GM12878 (cell line): ENCODE measurements around the gene VMO1.

Experiments used
- CREM ChIP-seq: IDR thresholded peaks from 2 replicates; pipeline ENCODE4 v1.6.1; 2014; ENCODE audit warnings: antibody characterized with exemption, low read depth
- IKZF2 ChIP-seq, 2 experiments: fragments of 450-650 bp; IDR thresholded peaks; 2 replicates each; pipeline ENCODE4 v1.6.1; 2017; ENCODE audit warnings: mild to moderate bottlenecking in 2 of 2, moderate library complexity in 2 of 2
- NFYB ChIP-seq: IDR thresholded peaks from 2 replicates; pipeline ENCODE4 v1.6.1; 2011; ENCODE audit warnings: low read depth, mild to moderate bottlenecking, low read length, improper control_type of control experiment, moderate library complexity; ENCODE audit not compliant: insufficient read depth
- TF ChIP-seq, protein P1 (sequence below): fragments of 450-650 bp; formaldehyde crosslinking; IDR thresholded peaks from 2 replicates; pipeline ENCODE4 v1.5.0; 2022; ENCODE audit warnings: mild to moderate bottlenecking, missing genetic modification characterization
- TF ChIP-seq, protein P2 (sequence below), 3 experiments: IDR thresholded peaks in 2 of 3; conservative IDR thresholded peaks in 1 of 3; 2 replicates each; pipeline ENCODE4 v1.5.1; 2011; ENCODE audit warnings: low read depth in 3 of 3, low read length in 3 of 3, mild to moderate bottlenecking in 3 of 3, control low read depth in 2 of 3, moderate library complexity in 2 of 3, inconsistent platforms in 1 of 3, mixed read lengths in 1 of 3; ENCODE audit not compliant: control insufficient read depth in 2 of 3, insufficient read depth in 1 of 3; ENCODE audit errors: extremely low read depth in 1 of 3
- TF ChIP-seq, protein P3 (sequence below): IDR thresholded peaks from 2 replicates; pipeline ENCODE4 v1.6.1; 2011; ENCODE audit warnings: mild to moderate bottlenecking, low read depth, low read length, moderate library complexity; ENCODE audit not compliant: insufficient replicate concordance

DNA sequence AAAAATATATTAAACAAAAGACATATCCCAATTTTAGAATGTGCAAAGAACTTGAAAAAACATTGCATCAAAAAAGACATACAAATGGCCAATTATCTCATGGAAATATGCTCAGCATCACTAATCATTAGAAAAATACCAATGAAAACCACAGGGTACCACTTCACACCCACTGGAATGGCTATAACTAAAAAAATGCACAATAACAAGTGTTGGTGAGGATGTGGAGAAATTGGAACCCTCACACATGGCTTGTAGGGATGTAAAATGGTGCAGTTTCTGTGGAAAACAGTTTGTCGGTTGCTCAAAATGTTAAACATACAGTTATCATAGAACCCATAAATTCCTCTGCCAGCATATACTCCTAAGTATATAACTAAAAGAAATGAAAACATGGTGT lies 9.0 kb upstream of the VMO1 start:
- TF ChIP-seq, protein P1, sequence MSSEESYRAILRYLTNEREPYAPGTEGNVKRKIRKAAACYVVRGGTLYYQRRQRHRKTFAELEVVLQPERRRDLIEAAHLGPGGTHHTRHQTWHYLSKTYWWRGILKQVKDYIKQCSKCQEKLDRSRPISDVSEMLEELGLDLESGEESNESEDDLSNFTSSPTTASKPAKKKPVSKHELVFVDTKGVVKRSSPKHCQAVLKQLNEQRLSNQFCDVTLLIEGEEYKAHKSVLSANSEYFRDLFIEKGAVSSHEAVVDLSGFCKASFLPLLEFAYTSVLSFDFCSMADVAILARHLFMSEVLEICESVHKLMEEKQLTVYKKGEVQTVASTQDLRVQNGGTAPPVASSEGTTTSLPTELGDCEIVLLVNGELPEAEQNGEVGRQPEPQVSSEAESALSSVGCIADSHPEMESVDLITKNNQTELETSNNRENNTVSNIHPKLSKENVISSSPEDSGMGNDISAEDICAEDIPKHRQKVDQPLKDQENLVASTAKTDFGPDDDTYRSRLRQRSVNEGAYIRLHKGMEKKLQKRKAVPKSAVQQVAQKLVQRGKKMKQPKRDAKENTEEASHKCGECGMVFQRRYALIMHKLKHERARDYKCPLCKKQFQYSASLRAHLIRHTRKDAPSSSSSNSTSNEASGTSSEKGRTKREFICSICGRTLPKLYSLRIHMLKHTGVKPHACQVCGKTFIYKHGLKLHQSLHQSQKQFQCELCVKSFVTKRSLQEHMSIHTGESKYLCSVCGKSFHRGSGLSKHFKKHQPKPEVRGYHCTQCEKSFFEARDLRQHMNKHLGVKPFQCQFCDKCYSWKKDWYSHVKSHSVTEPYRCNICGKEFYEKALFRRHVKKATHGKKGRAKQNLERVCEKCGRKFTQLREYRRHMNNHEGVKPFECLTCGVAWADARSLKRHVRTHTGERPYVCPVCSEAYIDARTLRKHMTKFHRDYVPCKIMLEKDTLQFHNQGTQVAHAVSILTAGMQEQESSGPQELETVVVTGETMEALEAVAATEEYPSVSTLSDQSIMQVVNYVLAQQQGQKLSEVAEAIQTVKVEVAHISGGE (CRISPR knock-in tag), result no peak
- no peak for TF ChIP-seq NFYB
- no peak for TF ChIP-seq IKZF2 (IDR thresholded peaks at IDR 0.05)
- TF ChIP-seq, protein P2, sequence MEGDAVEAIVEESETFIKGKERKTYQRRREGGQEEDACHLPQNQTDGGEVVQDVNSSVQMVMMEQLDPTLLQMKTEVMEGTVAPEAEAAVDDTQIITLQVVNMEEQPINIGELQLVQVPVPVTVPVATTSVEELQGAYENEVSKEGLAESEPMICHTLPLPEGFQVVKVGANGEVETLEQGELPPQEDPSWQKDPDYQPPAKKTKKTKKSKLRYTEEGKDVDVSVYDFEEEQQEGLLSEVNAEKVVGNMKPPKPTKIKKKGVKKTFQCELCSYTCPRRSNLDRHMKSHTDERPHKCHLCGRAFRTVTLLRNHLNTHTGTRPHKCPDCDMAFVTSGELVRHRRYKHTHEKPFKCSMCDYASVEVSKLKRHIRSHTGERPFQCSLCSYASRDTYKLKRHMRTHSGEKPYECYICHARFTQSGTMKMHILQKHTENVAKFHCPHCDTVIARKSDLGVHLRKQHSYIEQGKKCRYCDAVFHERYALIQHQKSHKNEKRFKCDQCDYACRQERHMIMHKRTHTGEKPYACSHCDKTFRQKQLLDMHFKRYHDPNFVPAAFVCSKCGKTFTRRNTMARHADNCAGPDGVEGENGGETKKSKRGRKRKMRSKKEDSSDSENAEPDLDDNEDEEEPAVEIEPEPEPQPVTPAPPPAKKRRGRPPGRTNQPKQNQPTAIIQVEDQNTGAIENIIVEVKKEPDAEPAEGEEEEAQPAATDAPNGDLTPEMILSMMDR (IDR thresholded peaks at IDR 0.05 in 2 of 3, conservative IDR thresholded peaks at IDR 0.05 in 1 of 3; ENCODE audit: control insufficient read depth in 2 of 3, extremely low read depth in 1 of 3, insufficient read depth in 1 of 3, low read depth in 3 of 3, low read length in 3 of 3), result no peak
- TF ChIP-seq, protein P3, sequence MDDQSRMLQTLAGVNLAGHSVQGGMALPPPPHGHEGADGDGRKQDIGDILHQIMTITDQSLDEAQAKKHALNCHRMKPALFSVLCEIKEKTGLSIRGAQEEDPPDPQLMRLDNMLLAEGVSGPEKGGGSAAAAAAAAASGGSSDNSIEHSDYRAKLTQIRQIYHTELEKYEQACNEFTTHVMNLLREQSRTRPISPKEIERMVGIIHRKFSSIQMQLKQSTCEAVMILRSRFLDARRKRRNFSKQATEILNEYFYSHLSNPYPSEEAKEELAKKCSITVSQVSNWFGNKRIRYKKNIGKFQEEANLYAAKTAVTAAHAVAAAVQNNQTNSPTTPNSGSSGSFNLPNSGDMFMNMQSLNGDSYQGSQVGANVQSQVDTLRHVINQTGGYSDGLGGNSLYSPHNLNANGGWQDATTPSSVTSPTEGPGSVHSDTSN, result no peak
- no peak for TF ChIP-seq CREM
